ENCODE data around the gene TMEM175. TPM values are rescaled to one million over a fixed set of nuclear protein-coding genes. Genes with fewer than 3 reads are reported as not detected.

Gene TMEM175
- total RNA-seq, 4 donors from 2014 or later = 33.3 to 61.2 (median 39.0) TPM

DNA sequence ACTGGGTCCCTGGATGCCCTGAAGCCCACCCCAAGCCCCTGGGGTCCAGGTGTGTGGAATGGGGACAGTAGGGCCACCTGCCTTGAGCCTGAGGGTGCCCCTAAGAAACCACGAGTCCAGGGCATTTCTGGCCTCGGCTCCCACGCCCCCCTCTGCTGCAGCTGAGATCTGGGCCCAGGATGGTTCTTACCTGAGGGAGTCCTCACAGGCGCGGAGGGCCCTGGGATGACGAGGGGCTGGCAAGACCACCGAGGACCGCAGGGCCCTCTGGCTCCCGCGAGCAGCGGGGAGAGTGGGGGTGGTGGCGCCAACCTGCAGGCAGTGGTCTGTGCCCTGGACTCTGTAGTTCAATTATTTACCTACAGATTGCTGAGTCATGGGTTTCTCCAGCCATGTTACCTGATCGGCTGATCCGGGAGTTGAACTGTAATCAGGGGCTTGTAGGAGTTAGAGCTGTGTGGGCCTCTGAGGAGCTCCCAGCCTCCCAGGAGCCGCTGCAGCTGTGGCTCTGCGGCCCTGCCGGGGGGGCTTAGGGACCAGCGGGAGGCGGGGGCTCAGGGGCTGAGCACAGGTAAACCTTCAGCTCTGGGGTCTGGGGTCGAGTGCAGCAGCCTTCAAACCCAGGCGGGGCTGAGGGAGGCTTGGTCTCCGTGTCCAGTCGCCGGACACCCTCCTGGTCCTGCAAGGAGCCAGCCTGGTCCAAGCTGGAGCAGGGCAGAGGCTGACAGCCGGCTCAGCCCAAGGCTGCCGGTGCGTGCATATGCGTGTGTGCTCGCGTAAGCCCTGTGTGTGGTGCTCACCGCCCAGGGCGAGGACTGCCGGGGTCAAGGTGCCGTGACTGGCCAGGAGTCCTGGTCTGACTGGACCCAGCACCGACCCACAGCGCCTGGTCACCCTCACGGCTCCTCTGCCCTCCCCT lies 61.1 kb downstream of the TMEM175 start, which contains the start of gene SLC26A1:
SLC26A1 (minus strand) TSS at position 294 of the 919 bp plus-strand sequence. CDS start 1,701 bp downstream, outside the sequence.
- Histone ChIP-seq H3K27me3 (peaks cover 0 to 22% of the 10 kb centered on the region in 2 donors), H3K4me3 (peak within 1 kb of the TSS in 2 of 4 donors; percentile 9 to 11), H3K9me3 (no peaks in the 10 kb centered on the region), H3K27ac (peak within 1 kb of the TSS in 2 of 4 donors; percentile 47 to 75), H3K36me3 (peaks cover 0 to 41% (median 0%) of the 10 kb centered on the region in 3 donors), H3K4me1 (peaks cover 0 to 33% (median 12%) of the 10 kb centered on the region in 4 donors)
- WGBS, 2 donors = 85 to 90% methylated on average over 17 to 29 of the region's 37 CpGs
- DNase-seq (ENCODE audit: low spot score in 2 of 2) = no peak
- TF ChIP-seq POLR2A (IDR thresholded peaks at IDR 0.05) = no peak

DNA sequence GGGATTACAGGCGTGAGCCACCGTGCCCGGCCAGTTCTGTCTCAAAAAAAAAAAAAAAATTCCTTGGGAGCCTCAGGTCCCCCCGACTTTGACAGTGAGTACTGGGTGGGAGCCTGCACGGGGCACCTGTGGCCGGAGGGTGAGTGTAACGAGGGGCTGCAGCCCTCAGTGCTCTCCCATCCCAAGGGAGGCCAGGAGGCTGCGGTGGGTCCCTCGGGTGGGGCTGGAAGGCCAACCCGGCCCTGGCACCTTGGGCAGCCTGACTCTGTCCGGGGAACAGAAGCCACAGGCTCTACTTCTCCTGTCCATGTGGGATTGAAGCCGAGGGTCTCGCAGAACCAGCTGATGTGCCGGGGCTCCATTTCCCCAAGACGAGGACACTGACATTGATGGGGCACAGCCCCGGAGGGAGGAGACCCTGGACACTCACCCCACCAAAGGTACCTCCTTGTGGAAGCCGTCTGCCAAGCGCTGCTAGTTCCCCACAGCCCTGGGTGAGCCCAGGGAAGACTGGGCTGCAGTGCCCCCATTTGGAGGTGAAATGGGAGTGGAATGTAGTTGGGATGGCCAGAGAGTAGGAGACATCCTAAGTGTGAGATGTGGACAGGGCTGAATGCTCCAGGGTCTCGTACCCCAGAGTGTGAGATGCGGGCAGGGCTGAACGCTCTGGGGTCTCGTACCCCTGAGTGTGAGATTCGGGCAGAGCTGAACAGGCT lies 63.2 kb downstream of the TMEM175 start:
- H3K9me3 ChIP-seq = no peaks in the 10 kb centered on the region
- DNase-seq (ENCODE audit: low spot score in 2 of 2) = no peak
- H3K4me1 ChIP-seq = peaks cover 0 to 34% (median 12%) of the 10 kb centered on the region in 4 donors
- no peak overlapping the region for H3K27ac ChIP-seq
- no peak for TF ChIP-seq POLR2A (IDR thresholded peaks at IDR 0.05)
- no peak overlapping the region for H3K4me3 ChIP-seq
- H3K27me3 ChIP-seq = peaks cover 0 to 30% of the 10 kb centered on the region in 2 donors
- peaks cover 0 to 20% (median 0%) of the 10 kb centered on the region in 3 donors for H3K36me3 ChIP-seq
- WGBS, 2 donors = 91% methylated on average over 16 to 22 of the region's 23 CpGs

DNA sequence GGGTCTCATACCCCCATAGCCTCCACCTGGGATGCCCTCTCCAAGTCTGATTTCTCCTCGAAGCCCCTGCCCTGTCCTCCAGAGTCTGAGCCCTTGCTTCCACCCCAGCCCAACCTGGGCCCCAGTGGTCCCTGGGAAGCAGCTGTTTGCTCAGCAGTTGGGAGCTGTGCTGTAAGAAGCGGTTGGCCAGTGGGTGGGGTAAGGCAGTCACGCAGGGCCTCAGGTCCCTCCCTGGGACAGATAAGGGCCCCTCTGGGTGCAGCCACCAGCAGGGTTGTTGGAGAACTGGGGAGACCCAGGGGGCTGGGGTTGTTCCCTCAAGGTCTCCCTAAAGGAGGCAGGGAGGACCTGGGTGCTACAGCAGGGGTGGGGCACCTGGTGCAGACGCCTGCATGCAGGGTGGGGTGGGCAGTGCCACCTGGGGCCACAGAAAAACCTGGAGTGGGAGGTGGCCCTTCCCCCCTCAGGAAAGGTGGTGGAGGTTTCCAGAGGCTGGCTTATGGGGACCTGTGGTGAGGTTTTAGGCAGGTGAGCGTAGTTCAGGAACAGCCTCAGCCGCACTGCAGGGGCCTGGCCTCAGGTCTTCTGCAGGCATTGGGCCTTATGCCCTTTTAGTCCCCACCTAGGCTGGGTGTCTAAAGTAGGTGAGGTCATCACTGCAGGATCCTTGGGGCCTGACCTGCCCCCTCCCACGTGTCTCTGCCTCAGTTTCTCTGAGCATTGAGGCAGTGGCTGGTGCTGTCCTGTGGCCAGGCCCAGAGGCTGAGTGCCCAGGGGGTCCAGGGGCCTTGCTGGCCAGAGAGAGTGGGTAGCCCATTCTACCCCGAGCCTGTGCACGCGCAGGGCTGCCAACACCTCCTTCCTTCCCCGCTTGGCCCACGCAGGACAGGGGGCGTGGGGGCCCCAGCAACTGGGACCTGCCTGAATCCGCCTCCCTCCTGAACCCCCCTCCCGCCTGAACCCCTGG lies 64.1 kb downstream of the TMEM175 start:
- no peaks in the 10 kb centered on the region for H3K9me3 ChIP-seq
- H3K36me3 ChIP-seq = peaks cover 0 to 12% (median 0%) of the 10 kb centered on the region in 3 donors
- peaks cover 0 to 39% of the 10 kb centered on the region in 2 donors for H3K27me3 ChIP-seq
- H3K27ac ChIP-seq = no peak overlapping the region
- H3K4me1 ChIP-seq = peaks cover 0 to 34% (median 12%) of the 10 kb centered on the region in 4 donors
- WGBS, 2 donors = 61 to 63% methylated on average over 12 to 13 of the region's 15 CpGs
- H3K4me3 ChIP-seq = no peak overlapping the region
- DNase-seq (ENCODE audit: low spot score in 2 of 2) = no peak
- TF ChIP-seq POLR2A (IDR thresholded peaks at IDR 0.05) = no peak
- TF ChIP-seq, protein P1, sequence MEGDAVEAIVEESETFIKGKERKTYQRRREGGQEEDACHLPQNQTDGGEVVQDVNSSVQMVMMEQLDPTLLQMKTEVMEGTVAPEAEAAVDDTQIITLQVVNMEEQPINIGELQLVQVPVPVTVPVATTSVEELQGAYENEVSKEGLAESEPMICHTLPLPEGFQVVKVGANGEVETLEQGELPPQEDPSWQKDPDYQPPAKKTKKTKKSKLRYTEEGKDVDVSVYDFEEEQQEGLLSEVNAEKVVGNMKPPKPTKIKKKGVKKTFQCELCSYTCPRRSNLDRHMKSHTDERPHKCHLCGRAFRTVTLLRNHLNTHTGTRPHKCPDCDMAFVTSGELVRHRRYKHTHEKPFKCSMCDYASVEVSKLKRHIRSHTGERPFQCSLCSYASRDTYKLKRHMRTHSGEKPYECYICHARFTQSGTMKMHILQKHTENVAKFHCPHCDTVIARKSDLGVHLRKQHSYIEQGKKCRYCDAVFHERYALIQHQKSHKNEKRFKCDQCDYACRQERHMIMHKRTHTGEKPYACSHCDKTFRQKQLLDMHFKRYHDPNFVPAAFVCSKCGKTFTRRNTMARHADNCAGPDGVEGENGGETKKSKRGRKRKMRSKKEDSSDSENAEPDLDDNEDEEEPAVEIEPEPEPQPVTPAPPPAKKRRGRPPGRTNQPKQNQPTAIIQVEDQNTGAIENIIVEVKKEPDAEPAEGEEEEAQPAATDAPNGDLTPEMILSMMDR (IDR thresholded peaks at IDR 0.05) = no peak

DNA sequence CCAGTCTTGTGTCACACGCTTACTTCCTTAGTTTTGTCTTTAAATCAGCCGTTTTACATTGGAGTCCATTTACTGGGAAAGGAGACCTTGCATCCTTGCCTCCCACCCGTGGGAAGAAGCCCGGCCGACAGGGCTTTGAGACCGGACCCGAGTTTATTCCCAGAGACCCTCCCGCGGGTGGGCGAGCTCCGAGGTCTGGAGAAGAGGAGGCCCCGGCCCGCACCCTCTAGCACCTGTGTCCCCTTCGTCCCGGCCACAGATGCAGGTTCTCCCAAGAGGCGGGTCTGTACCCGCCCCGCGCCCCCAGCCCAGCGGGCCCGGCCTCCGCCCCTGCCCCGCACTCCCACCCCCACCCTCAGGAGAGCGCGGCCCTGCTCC lies 64.7 kb downstream of the TMEM175 start:
- H3K36me3 ChIP-seq = peaks cover 0 to 5% (median 0%) of the 10 kb centered on the region in 3 donors
- peaks cover 0 to 45% of the 10 kb centered on the region in 2 donors for H3K27me3 ChIP-seq
- no peaks in the 10 kb centered on the region for H3K9me3 ChIP-seq
- peaks cover 0 to 38% (median 12%) of the 10 kb centered on the region in 4 donors for H3K4me1 ChIP-seq
- no peak for DNase-seq (ENCODE audit: low spot score in 2 of 2)
- WGBS, 2 donors = 3 to 6% methylated on average over 18 to 19 of the region's 25 CpGs
- TF ChIP-seq POLR2A (IDR thresholded peaks at IDR 0.05) (no peak), EP300 (IDR thresholded peaks at IDR 0.05) (no peak)
- TF ChIP-seq, protein P1 (IDR thresholded peaks at IDR 0.05) = no peak
- H3K27ac ChIP-seq = no peak overlapping the region
- H3K4me3 ChIP-seq = peak overlapping the region in 2 of 4 donors; percentile 23 to 51

DNA sequence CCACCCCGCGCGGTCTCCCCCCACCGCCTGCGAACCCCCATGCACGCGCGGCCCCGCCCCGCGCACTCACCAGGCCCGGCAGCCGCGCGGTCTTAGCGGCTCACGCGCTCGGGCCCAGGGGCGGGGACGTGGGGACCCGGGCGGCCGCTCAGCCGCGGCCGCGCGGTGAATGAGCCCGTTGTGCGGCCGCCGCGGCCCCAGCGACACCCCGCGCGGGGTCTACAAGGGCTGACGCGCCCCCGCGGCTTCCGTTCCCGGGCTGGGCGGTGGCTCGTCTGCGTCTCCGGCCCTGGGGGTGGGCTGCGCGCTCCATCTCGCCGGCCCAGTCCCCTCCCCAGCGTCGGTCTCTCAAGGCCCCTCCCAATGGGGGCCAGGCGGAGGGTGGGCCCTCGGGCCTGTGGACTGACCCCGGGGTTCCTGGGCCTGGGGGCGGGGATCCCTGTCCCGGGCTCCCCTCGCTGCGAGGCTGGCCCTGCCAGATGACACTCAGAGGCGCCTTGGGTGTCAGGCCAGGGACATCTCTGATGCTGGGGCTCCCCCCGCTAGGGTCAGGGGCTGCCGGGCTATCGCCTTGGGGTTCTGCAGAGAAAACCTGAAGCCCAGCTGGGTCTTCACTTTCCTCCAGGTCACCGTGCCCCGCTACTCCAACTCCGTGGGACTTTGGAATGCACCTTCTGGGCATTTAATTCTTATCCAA lies 65.3 kb downstream of the TMEM175 start:
- WGBS, 2 donors = 2% methylated on average over 38 of the region's 68 CpGs; no CpG with 5 or more reads in 1 of the 2 donors
- no peaks in the 10 kb centered on the region for H3K9me3 ChIP-seq
- DNase-seq (ENCODE audit: low spot score in 2 of 2) = no peak
- TF ChIP-seq, protein P1 (IDR thresholded peaks at IDR 0.05) = no peak
- no peak for TF ChIP-seq EP300 (IDR thresholded peaks at IDR 0.05)
- no peak for TF ChIP-seq POLR2A (IDR thresholded peaks at IDR 0.05)
- no peaks in the 10 kb centered on the region for H3K36me3 ChIP-seq
- peaks cover 0 to 51% of the 10 kb centered on the region in 2 donors for H3K27me3 ChIP-seq
- H3K27ac ChIP-seq = peak overlapping the region in 1 of 4 donors; percentile 37
- peak overlapping the region in 3 of 4 donors; percentile 21 to 51 (median 23) for H3K4me3 ChIP-seq
- peaks cover 0 to 39% (median 15%) of the 10 kb centered on the region in 4 donors for H3K4me1 ChIP-seq

Data from tibial nerve (tissue), 4 donors.